Tibial nerve (tissue), 3 donors: ENCODE data around the gene NKD1.

Experiments used
- CTCF ChIP-seq, 5 experiments: fragments of 200-600 bp in 3 of 5; fragments of 450-650 bp in 2 of 5; sonication (generic) in 3 of 5; IDR thresholded peaks; one replicate each; pipeline ENCODE4 v1.5.1; 2016 to 2019; ENCODE audit warnings: antibody characterized with exemption in 5 of 5, mild to moderate bottlenecking in 3 of 5, moderate library complexity in 2 of 5
- POLR2A ChIP-seq, 2 donors: fragments of 450-650 bp; IDR thresholded peaks; one replicate each; pipeline ENCODE4 v1.6.1; 2017; ENCODE audit warnings: antibody characterized with exemption in 2 of 2, mild to moderate bottlenecking in 2 of 2, moderate library complexity in 2 of 2

- no peak for TF ChIP-seq CTCF (IDR thresholded peaks at IDR 0.05)
- TF ChIP-seq POLR2A (IDR thresholded peaks at IDR 0.05): no peak
These were observed 49.6 kb upstream of the NKD1 start for GRCh38 chr16:50498431-50499155.
